T-helper 2 cell treated with Interferon-gamma antibody and Interleukin-4, amounts not matched to agents 5 μg/mL and 100 μg/mL, for 36 hours (primary cell): Measurements from ENCODE around the gene CDC42BPA.

Experiments used
- DNase-seq: peaks from one replicate; pipeline ENCODE4 v3.0.0; 2021; ENCODE audit warnings: low spot score
- H3K27ac Mint-ChIP-seq: one replicate; pipeline ENCODE4 v1.8.0; 2021; ENCODE audit warnings: mild to moderate bottlenecking, mixed read lengths
- H3K27me3 Mint-ChIP-seq: one replicate; pipeline ENCODE4 v1.8.0; 2021; ENCODE audit warnings: low read depth, mixed read lengths
- H3K36me3 Mint-ChIP-seq: one replicate; pipeline ENCODE4 v1.8.0; 2021; ENCODE audit warnings: low read depth, mixed read lengths
- H3K4me1 Mint-ChIP-seq: one replicate; pipeline ENCODE4 v1.8.0; 2021; ENCODE audit warnings: low read depth, mixed read lengths
- H3K4me3 Mint-ChIP-seq: one replicate; pipeline ENCODE4 v1.8.0; 2022; ENCODE audit warnings: mild to moderate bottlenecking, moderate library complexity, mixed read lengths
- H3K9me3 Mint-ChIP-seq: one replicate; pipeline ENCODE4 v1.8.0; 2021; ENCODE audit warnings: mixed read lengths

CDC42BPA gene

GRCh38 chr1:226973898-226974543 lies 344.3 kb downstream of the CDC42BPA start:
- Mint-ChIP-seq H3K4me3 (no peak overlapping the region), H3K27me3 (no peaks in the 10 kb centered on the region), H3K9me3 (peaks cover 8% of the 10 kb centered on the region), H3K4me1 (no peaks in the 10 kb centered on the region), H3K27ac (no peak overlapping the region), H3K36me3 (peaks cover 13% of the 10 kb centered on the region)
- DNase-seq, result no peak

GRCh38 chr1:226973371-226973897 lies 344.9 kb downstream of the CDC42BPA start:
- no peaks in the 10 kb centered on the region for H3K27me3 Mint-ChIP-seq
- H3K9me3 Mint-ChIP-seq, result peaks cover 8% of the 10 kb centered on the region
- peaks cover 13% of the 10 kb centered on the region for H3K36me3 Mint-ChIP-seq
- no peaks in the 10 kb centered on the region for H3K4me1 Mint-ChIP-seq
- no peak overlapping the region for H3K4me3 Mint-ChIP-seq
- no peak overlapping the region for H3K27ac Mint-ChIP-seq
- no peak for DNase-seq

- no peak overlapping the region for H3K4me3 Mint-ChIP-seq
- peaks cover 8% of the 10 kb centered on the region for H3K9me3 Mint-ChIP-seq
- no peaks in the 10 kb centered on the region for H3K27me3 Mint-ChIP-seq
- no peak for DNase-seq
- peaks cover 13% of the 10 kb centered on the region for H3K36me3 Mint-ChIP-seq
- no peaks in the 10 kb centered on the region for H3K4me1 Mint-ChIP-seq
- H3K27ac Mint-ChIP-seq, result no peak overlapping the region
Observed at GRCh38 chr1:226972931-226973330, 345.4 kb downstream of the CDC42BPA start.

GRCh38 chr1:226971765-226972164 lies 346.5 kb downstream of the CDC42BPA start:
- no peak overlapping the region for H3K27ac Mint-ChIP-seq
- H3K27me3 Mint-ChIP-seq, result no peaks in the 10 kb centered on the region
- DNase-seq, result no peak
- peaks cover 8% of the 10 kb centered on the region for H3K9me3 Mint-ChIP-seq
- H3K4me1 Mint-ChIP-seq, result no peaks in the 10 kb centered on the region
- H3K4me3 Mint-ChIP-seq, result no peak overlapping the region
- H3K36me3 Mint-ChIP-seq, result peaks cover 13% of the 10 kb centered on the region

- Mint-ChIP-seq H3K4me3 (no peak overlapping the region), H3K36me3 (peaks cover 14% of the 10 kb centered on the region), H3K4me1 (peaks cover 2% of the 10 kb centered on the region), H3K9me3 (peaks cover 8% of the 10 kb centered on the region), H3K27ac (no peak overlapping the region), H3K27me3 (no peaks in the 10 kb centered on the region)
- no peak for DNase-seq
Observed at GRCh38 chr1:226967665-226968064, 350.6 kb downstream of the CDC42BPA start.

GRCh38 chr1:226966683-226967082 lies 351.6 kb downstream of the CDC42BPA start:
- Mint-ChIP-seq H3K9me3 (peaks cover 3% of the 10 kb centered on the region), H3K27me3 (no peaks in the 10 kb centered on the region), H3K36me3 (peaks cover 9% of the 10 kb centered on the region), H3K27ac (no peak overlapping the region), H3K4me1 (peaks cover 2% of the 10 kb centered on the region), H3K4me3 (no peak overlapping the region)
- no peak for DNase-seq

- peaks cover 2% of the 10 kb centered on the region for H3K4me1 Mint-ChIP-seq
- H3K4me3 Mint-ChIP-seq, result no peak overlapping the region
- H3K36me3 Mint-ChIP-seq, result peaks cover 7% of the 10 kb centered on the region
- H3K27ac Mint-ChIP-seq, result no peak overlapping the region
- H3K9me3 Mint-ChIP-seq, result no peaks in the 10 kb centered on the region
- DNase-seq, result no peak
- no peaks in the 10 kb centered on the region for H3K27me3 Mint-ChIP-seq
Observed at GRCh38 chr1:226965581-226966440, 352.5 kb downstream of the CDC42BPA start.

- Mint-ChIP-seq H3K9me3 (peaks cover under 1% of the 10 kb centered on the region), H3K4me3 (no peak overlapping the region), H3K4me1 (peaks cover 2% of the 10 kb centered on the region), H3K27ac (no peak overlapping the region), H3K36me3 (peaks cover 9% of the 10 kb centered on the region), H3K27me3 (no peaks in the 10 kb centered on the region)
- no peak for DNase-seq
Observed at GRCh38 chr1:226964611-226965486, 353.4 kb downstream of the CDC42BPA start.

GRCh38 chr1:226964068-226964425 lies 354.2 kb downstream of the CDC42BPA start:
- DNase-seq, result no peak
- Mint-ChIP-seq H3K36me3 (peaks cover 4% of the 10 kb centered on the region), H3K27ac (no peak overlapping the region), H3K27me3 (no peaks in the 10 kb centered on the region), H3K4me3 (no peak overlapping the region), H3K9me3 (peaks cover 9% of the 10 kb centered on the region), H3K4me1 (peaks cover 2% of the 10 kb centered on the region)

GRCh38 chr1:226962421-226963391 lies 355.6 kb downstream of the CDC42BPA start:
- H3K4me3 Mint-ChIP-seq, result no peak overlapping the region
- no peaks in the 10 kb centered on the region for H3K27me3 Mint-ChIP-seq
- DNase-seq, result no peak
- peaks cover 17% of the 10 kb centered on the region for H3K9me3 Mint-ChIP-seq
- H3K36me3 Mint-ChIP-seq, result peaks cover 7% of the 10 kb centered on the region
- peaks cover 2% of the 10 kb centered on the region for H3K4me1 Mint-ChIP-seq
- no peak overlapping the region for H3K27ac Mint-ChIP-seq

- H3K27me3 Mint-ChIP-seq, result no peaks in the 10 kb centered on the region
- H3K9me3 Mint-ChIP-seq, result peaks cover 26% of the 10 kb centered on the region
- H3K36me3 Mint-ChIP-seq, result peaks cover 10% of the 10 kb centered on the region
- no peak for DNase-seq
- H3K4me1 Mint-ChIP-seq, result peaks cover 2% of the 10 kb centered on the region
- H3K27ac Mint-ChIP-seq, result no peak overlapping the region
- no peak overlapping the region for H3K4me3 Mint-ChIP-seq
Observed at GRCh38 chr1:226960944-226961765, 357.1 kb downstream of the CDC42BPA start.

- Mint-ChIP-seq H3K36me3 (peaks cover 10% of the 10 kb centered on the region), H3K4me1 (peaks cover 2% of the 10 kb centered on the region), H3K27me3 (no peaks in the 10 kb centered on the region), H3K27ac (no peak overlapping the region), H3K4me3 (no peak overlapping the region), H3K9me3 (peaks cover 26% of the 10 kb centered on the region)
- no peak for DNase-seq
Observed at GRCh38 chr1:226960256-226960655, 358.0 kb downstream of the CDC42BPA start.
